Astrocyte (in vitro differentiated cells and primary cell): ENCODE results near the gene BMP8A.

ENCODE experiments used
- EZH2 ChIP-seq: IDR thresholded peaks from 2 replicates; pipeline ENCODE4 v1.6.1; 2012; ENCODE audit warnings: mild to moderate bottlenecking, low read length, inconsistent platforms; ENCODE audit not compliant: insufficient read depth
- TF ChIP-seq, protein P1 (sequence below): IDR thresholded peaks from 2 replicates; pipeline ENCODE4 v1.5.1; 2011; ENCODE audit warnings: low read depth, mild to moderate bottlenecking, inconsistent platforms, low read length, moderate library complexity; ENCODE audit not compliant: insufficient read depth

DNA sequence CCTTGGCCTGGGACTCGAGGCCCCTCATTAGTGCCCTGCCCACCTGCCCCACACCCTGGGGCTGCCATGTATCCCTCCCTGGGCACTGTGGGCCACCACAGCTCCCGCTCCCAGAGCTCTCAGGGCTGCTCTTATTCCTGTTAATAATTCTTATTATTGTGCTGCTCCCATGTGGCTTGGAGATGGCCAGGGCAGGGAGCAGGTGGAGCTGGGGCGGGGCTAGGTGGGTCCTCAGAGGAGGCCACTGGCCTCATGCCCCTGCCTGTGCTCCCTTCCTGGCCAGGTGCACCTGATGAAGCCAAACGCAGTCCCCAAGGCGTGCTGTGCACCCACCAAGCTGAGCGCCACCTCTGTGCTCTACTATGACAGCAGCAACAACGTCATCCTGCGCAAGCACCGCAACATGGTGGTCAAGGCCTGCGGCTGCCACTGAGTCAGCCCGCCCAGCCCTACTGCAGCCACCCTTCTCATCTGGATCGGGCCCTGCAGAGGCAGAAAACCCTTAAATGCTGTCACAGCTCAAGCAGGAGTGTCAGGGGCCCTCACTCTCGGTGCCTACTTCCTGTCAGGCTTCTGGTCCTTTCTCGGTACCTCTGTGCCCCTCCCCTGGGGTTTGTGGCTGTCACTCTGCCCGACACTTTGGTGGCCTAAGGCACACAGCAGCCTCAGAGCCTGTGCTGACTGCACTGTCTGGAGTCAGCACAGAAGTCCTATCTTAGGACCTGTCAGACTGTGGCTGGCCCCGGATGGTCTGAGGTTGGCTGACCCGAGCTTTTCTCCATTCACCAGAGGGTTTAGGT lies 34.1 kb downstream of the BMP8A start:
- TF ChIP-seq, protein P1, sequence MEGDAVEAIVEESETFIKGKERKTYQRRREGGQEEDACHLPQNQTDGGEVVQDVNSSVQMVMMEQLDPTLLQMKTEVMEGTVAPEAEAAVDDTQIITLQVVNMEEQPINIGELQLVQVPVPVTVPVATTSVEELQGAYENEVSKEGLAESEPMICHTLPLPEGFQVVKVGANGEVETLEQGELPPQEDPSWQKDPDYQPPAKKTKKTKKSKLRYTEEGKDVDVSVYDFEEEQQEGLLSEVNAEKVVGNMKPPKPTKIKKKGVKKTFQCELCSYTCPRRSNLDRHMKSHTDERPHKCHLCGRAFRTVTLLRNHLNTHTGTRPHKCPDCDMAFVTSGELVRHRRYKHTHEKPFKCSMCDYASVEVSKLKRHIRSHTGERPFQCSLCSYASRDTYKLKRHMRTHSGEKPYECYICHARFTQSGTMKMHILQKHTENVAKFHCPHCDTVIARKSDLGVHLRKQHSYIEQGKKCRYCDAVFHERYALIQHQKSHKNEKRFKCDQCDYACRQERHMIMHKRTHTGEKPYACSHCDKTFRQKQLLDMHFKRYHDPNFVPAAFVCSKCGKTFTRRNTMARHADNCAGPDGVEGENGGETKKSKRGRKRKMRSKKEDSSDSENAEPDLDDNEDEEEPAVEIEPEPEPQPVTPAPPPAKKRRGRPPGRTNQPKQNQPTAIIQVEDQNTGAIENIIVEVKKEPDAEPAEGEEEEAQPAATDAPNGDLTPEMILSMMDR, result no peak
- TF ChIP-seq EZH2, result no peak
